ENCODE measurements around the gene ZNF521. TPM values are rescaled to one million over a fixed set of nuclear protein-coding genes. Genes with fewer than 3 reads are reported as not detected.

The ZNF521 gene
- total RNA-seq, 1 experiment from 2014 or later: 5.0 TPM

- no peaks in the 10 kb centered on the region for H3K9me3 ChIP-seq
- no peak overlapping the region for H3K4me3 ChIP-seq
- no peak for DNase-seq
- H3K27me3 ChIP-seq: no peaks in the 10 kb centered on the region
- no peaks in the 10 kb centered on the region for H3K36me3 ChIP-seq
These were observed 206.0 kb downstream of the ZNF521 start for GRCh38 chr18:25145731-25146511.

- DNase-seq: peak; percentile 54
- Histone ChIP-seq H3K4me3 (no peak overlapping the region), H3K36me3 (no peaks in the 10 kb centered on the region), H3K9me3 (no peaks in the 10 kb centered on the region), H3K27me3 (no peaks in the 10 kb centered on the region)
These were observed 207.1 kb downstream of the ZNF521 start for GRCh38 chr18:25144820-25145219.

GRCh38 chr18:25141886-25142285 is 210.1 kb downstream of the ZNF521 start:
- Histone ChIP-seq H3K4me3 (no peak overlapping the region), H3K9me3 (no peaks in the 10 kb centered on the region), H3K36me3 (no peaks in the 10 kb centered on the region), H3K27me3 (no peaks in the 10 kb centered on the region)
- DNase-seq: no peak

GRCh38 chr18:25141399-25141798 is 210.6 kb downstream of the ZNF521 start:
- Histone ChIP-seq H3K27me3 (no peaks in the 10 kb centered on the region), H3K36me3 (no peaks in the 10 kb centered on the region), H3K4me3 (no peak overlapping the region), H3K9me3 (no peaks in the 10 kb centered on the region)
- DNase-seq: no peak

GRCh38 chr18:25140962-25141308 is 211.0 kb downstream of the ZNF521 start:
- Histone ChIP-seq H3K36me3 (no peaks in the 10 kb centered on the region), H3K4me3 (no peak overlapping the region), H3K27me3 (no peaks in the 10 kb centered on the region), H3K9me3 (no peaks in the 10 kb centered on the region)
- no peak for DNase-seq

GRCh38 chr18:25140124-25140961 is 211.6 kb downstream of the ZNF521 start:
- Histone ChIP-seq H3K4me3 (no peak overlapping the region), H3K9me3 (no peaks in the 10 kb centered on the region), H3K36me3 (no peaks in the 10 kb centered on the region), H3K27me3 (no peaks in the 10 kb centered on the region)
- DNase-seq: no peak

- H3K9me3 ChIP-seq: no peaks in the 10 kb centered on the region
- no peak for DNase-seq
- no peak overlapping the region for H3K4me3 ChIP-seq
- no peaks in the 10 kb centered on the region for H3K27me3 ChIP-seq
- no peaks in the 10 kb centered on the region for H3K36me3 ChIP-seq
These were observed 214.8 kb downstream of the ZNF521 start for GRCh38 chr18:25137197-25137472.

GRCh38 chr18:25136416-25137196 is 215.4 kb downstream of the ZNF521 start:
- Histone ChIP-seq H3K4me3 (no peak overlapping the region), H3K36me3 (no peaks in the 10 kb centered on the region), H3K9me3 (no peaks in the 10 kb centered on the region), H3K27me3 (no peaks in the 10 kb centered on the region)
- DNase-seq: no peak

- Histone ChIP-seq H3K27me3 (no peaks in the 10 kb centered on the region), H3K4me3 (no peak overlapping the region), H3K36me3 (no peaks in the 10 kb centered on the region), H3K9me3 (no peaks in the 10 kb centered on the region)
- DNase-seq: no peak
These were observed 217.1 kb downstream of the ZNF521 start for GRCh38 chr18:25134861-25135260.

GRCh38 chr18:25133879-25134278 is 218.1 kb downstream of the ZNF521 start:
- no peak overlapping the region for H3K4me3 ChIP-seq
- no peaks in the 10 kb centered on the region for H3K27me3 ChIP-seq
- DNase-seq: no peak
- no peaks in the 10 kb centered on the region for H3K36me3 ChIP-seq
- H3K9me3 ChIP-seq: no peaks in the 10 kb centered on the region

- H3K4me3 ChIP-seq: no peak overlapping the region
- no peaks in the 10 kb centered on the region for H3K27me3 ChIP-seq
- H3K9me3 ChIP-seq: no peaks in the 10 kb centered on the region
- no peaks in the 10 kb centered on the region for H3K36me3 ChIP-seq
- DNase-seq: no peak
These were observed 219.0 kb downstream of the ZNF521 start for GRCh38 chr18:25132786-25133496.

GRCh38 chr18:25126751-25127150 is 225.2 kb downstream of the ZNF521 start:
- DNase-seq: no peak
- H3K27me3 ChIP-seq: no peaks in the 10 kb centered on the region
- H3K36me3 ChIP-seq: no peaks in the 10 kb centered on the region

GRCh38 chr18:25125680-25126079 is 226.3 kb downstream of the ZNF521 start:
- no peak for DNase-seq
- no peaks in the 10 kb centered on the region for H3K9me3 ChIP-seq
- no peak overlapping the region for H3K4me3 ChIP-seq
- no peaks in the 10 kb centered on the region for H3K27me3 ChIP-seq
- no peaks in the 10 kb centered on the region for H3K36me3 ChIP-seq

More at GRCh38 chr18:25126751-25127150, 225.2 kb downstream of the ZNF521 start:
- Histone ChIP-seq H3K4me3 (no peak overlapping the region), H3K9me3 (no peaks in the 10 kb centered on the region)

GRCh38 chr18:25123438-25124232 is 228.3 kb downstream of the ZNF521 start:
- no peak for DNase-seq
- Histone ChIP-seq H3K9me3 (no peaks in the 10 kb centered on the region), H3K4me3 (no peak overlapping the region), H3K36me3 (no peaks in the 10 kb centered on the region), H3K27me3 (no peaks in the 10 kb centered on the region)

- DNase-seq: no peak
- no peak overlapping the region for H3K4me3 ChIP-seq
- H3K36me3 ChIP-seq: no peaks in the 10 kb centered on the region
- no peaks in the 10 kb centered on the region for H3K27me3 ChIP-seq
- H3K9me3 ChIP-seq: no peaks in the 10 kb centered on the region; the same call in 1 of the 2 replicates
These were observed 230.5 kb downstream of the ZNF521 start for GRCh38 chr18:25121442-25121841.

GRCh38 chr18:25113566-25113965 is 238.4 kb downstream of the ZNF521 start:
- H3K9me3 ChIP-seq: no peaks in the 10 kb centered on the region; the same call in 1 of the 2 replicates
- H3K4me3 ChIP-seq: no peak overlapping the region
- DNase-seq: no peak
- no peaks in the 10 kb centered on the region for H3K36me3 ChIP-seq
- H3K27me3 ChIP-seq: no peaks in the 10 kb centered on the region

Data from MG63 (cell line).